Measurements from ENCODE around the gene TFRC. TPM values are rescaled to one million over a fixed set of nuclear protein-coding genes. Genes with fewer than 3 reads are reported as not detected.

The TFRC gene
- total RNA-seq, 3 donors from 2014 or later: 529 to 568 (median 554) TPM

Other genes with a start within 250 kb of the TFRC start
- gene TNK2, start 173.5 kb downstream of the TFRC start, total RNA-seq: 10 to 100 TPM; 33.3 to 41.2 (median 40.7) TPM
- gene ZDHHC19, start 129.3 kb upstream of the TFRC start, total RNA-seq: not detected
- gene SLC51A, start 134.4 kb upstream of the TFRC start, total RNA-seq: not detected
- gene PCYT1A, start 205.6 kb upstream of the TFRC start, total RNA-seq: 10 to 100 TPM; 53.5 to 66.9 (median 56.2) TPM
- 1 to 10 TPM; 6.0 to 7.7 (median 6.8) TPM for gene DYNLT2B, start 236.2 kb upstream of the TFRC start, total RNA-seq

All from activated T-cell treated with anti-CD3 and anti-CD28 coated beads, Interleukin-2, amount 50 U/mL, for 4 hours (primary cell).